NCI-H748 treated with DMSO at 0.1 percent for 48 hours (cell line): ENCODE measurements around the gene LINGO3.

Experiments
- DNase-seq: peaks from one replicate; lab custom pipeline; 2025; lab: John Stamatoyannopoulos, UW

LINGO3 gene

GRCh38 chr19:2327773-2328400 lies 19.9 kb upstream of the LINGO3 start:
- DNase-seq: peak; percentile 14

- no peak for DNase-seq
These were observed 18.9 kb upstream of the LINGO3 start for GRCh38 chr19:2326699-2327360.

- no peak for DNase-seq
These were observed 17.5 kb upstream of the LINGO3 start for GRCh38 chr19:2325281-2326046.

- DNase-seq: no peak
These were observed 16.4 kb upstream of the LINGO3 start for GRCh38 chr19:2324220-2324948.

GRCh38 chr19:2323707-2324106 lies 15.8 kb upstream of the LINGO3 start:
- DNase-seq: no peak

- DNase-seq: no peak
These were observed 13.8 kb upstream of the LINGO3 start for GRCh38 chr19:2321565-2322283.

GRCh38 chr19:2320939-2321338 lies 13.0 kb upstream of the LINGO3 start:
- DNase-seq: no peak

- DNase-seq: no peak
These were observed 12.1 kb upstream of the LINGO3 start for GRCh38 chr19:2320049-2320448.

- DNase-seq: no peak
These were observed 11.6 kb upstream of the LINGO3 start for GRCh38 chr19:2319551-2319950.

GRCh38 chr19:2318923-2319322 lies 11.0 kb upstream of the LINGO3 start:
- DNase-seq: no peak

- no peak for DNase-seq
These were observed 9.8 kb upstream of the LINGO3 start for GRCh38 chr19:2317756-2318155.

- DNase-seq: no peak
These were observed 9.3 kb upstream of the LINGO3 start for GRCh38 chr19:2317300-2317699.

GRCh38 chr19:2315818-2316353 lies 7.9 kb upstream of the LINGO3 start:
- no peak for DNase-seq

- DNase-seq: no peak
These were observed 7.3 kb upstream of the LINGO3 start for GRCh38 chr19:2315121-2315817.

GRCh38 chr19:2312820-2313501 lies 5.0 kb upstream of the LINGO3 start:
- no peak for DNase-seq

GRCh38 chr19:2311093-2311492 lies 3.1 kb upstream of the LINGO3 start:
- DNase-seq: no peak

GRCh38 chr19:2309734-2310362 lies 1.9 kb upstream of the LINGO3 start:
- DNase-seq: no peak

- DNase-seq: no peak
These were observed 389 bp downstream of the LINGO3 start for GRCh38 chr19:2307518-2308012.

GRCh38 chr19:2306971-2307370 lies 983 bp downstream of the LINGO3 start:
- no peak for DNase-seq
